Stimulated activated CD8-positive, alpha-beta memory T cell treated with anti-CD3 and anti-CD28 coated beads, Interleukin-7, amount 100 ng/mL, for 1 hour (primary cell): Measurements from ENCODE around the gene ZNF486.
A peak's percentile ranks its signal among the peaks of the same experiment; 100 is the strongest.
"Not testable (repeated sequence)": the region's sequence is repeated elsewhere in the genome, so short reads cannot be mapped to it uniquely, and the experiment has no call there.

Source experiments
- DNase-seq, 2 donors: peaks; one replicate each; pipeline ENCODE4 v3.0.0-alpha.2; 2020; ENCODE audit warnings: low read depth in 2 of 2

ZNF486 gene

GRCh38 chr19:20167020-20167644 is at the start of gene ZNF486:
ZNF486 (plus strand) TSS chr19:20167214; CDS start chr19:20167331, 117 bp downstream.
- DNase-seq = peak; percentile 71 to 79

- DNase-seq = not testable (repeated sequence)
Measured at GRCh38 chr19:20118064-20118839, 48.8 kb upstream of the ZNF486 start.

GRCh38 chr19:20124879-20125278 is 42.1 kb upstream of the ZNF486 start:
- no peak for DNase-seq

GRCh38 chr19:20132933-20133332 is 34.1 kb upstream of the ZNF486 start:
- not testable (repeated sequence) for DNase-seq

- not testable (repeated sequence) for DNase-seq
Measured at GRCh38 chr19:20137714-20138113, 29.3 kb upstream of the ZNF486 start.

- no peak for DNase-seq
Measured at GRCh38 chr19:20151617-20152145, 15.3 kb upstream of the ZNF486 start.

GRCh38 chr19:20152506-20152905 is 14.5 kb upstream of the ZNF486 start:
- DNase-seq = not testable (repeated sequence)

- DNase-seq = no peak
Measured at GRCh38 chr19:20153281-20153680, 13.7 kb upstream of the ZNF486 start.

GRCh38 chr19:20154636-20155035 is 12.4 kb upstream of the ZNF486 start:
- DNase-seq = no peak

- no peak for DNase-seq
Measured at GRCh38 chr19:20162821-20163220, 4.2 kb upstream of the ZNF486 start.

GRCh38 chr19:20164456-20164855 is 2.6 kb upstream of the ZNF486 start:
- no peak for DNase-seq

GRCh38 chr19:20165971-20166592 is 932 bp upstream of the ZNF486 start:
- no peak for DNase-seq

GRCh38 chr19:20167651-20168122 is 673 bp downstream of the ZNF486 start:
- DNase-seq = no peak

GRCh38 chr19:20171285-20171684 is 4.3 kb downstream of the ZNF486 start:
- no peak for DNase-seq

- not testable (repeated sequence) for DNase-seq
Measured at GRCh38 chr19:20175848-20176247, 8.8 kb downstream of the ZNF486 start.

- DNase-seq = not testable (repeated sequence)
Measured at GRCh38 chr19:20179956-20180355, 12.9 kb downstream of the ZNF486 start.

- DNase-seq = no peak
Measured at GRCh38 chr19:20182222-20182785, 15.3 kb downstream of the ZNF486 start.

- DNase-seq = no peak
Measured at GRCh38 chr19:20186174-20186573, 19.2 kb downstream of the ZNF486 start.

GRCh38 chr19:20197747-20198146 is 30.7 kb downstream of the ZNF486 start:
- DNase-seq = no peak

GRCh38 chr19:20209051-20209450 is 42.0 kb downstream of the ZNF486 start:
- no peak for DNase-seq

GRCh38 chr19:20214366-20214765 is 47.4 kb downstream of the ZNF486 start:
- DNase-seq = not testable (repeated sequence)

- DNase-seq = not testable (repeated sequence)
Measured at GRCh38 chr19:20221605-20222004, 54.6 kb downstream of the ZNF486 start.
